Right cardiac atrium (tissue), 5 donors: Measurements from ENCODE around the gene ANKRD40CL. TPM values are rescaled to one million over a fixed set of nuclear protein-coding genes. Genes with fewer than 3 reads are reported as not detected.

Experiments used
- microRNA-seq, 2 donors: library from miRNA; unstranded; fragments of <30 nt; microRNA quantifications; one replicate each; pipeline ENCODE4 v1.2.0, GENCODE V29; 2020 to 2021
- polyA plus RNA-seq: library from polyadenylated mRNA; stranded (reverse); fragments of 200-250 nt; gene quantifications from one replicate; pipeline ENCODE4 v1.2.3, GENCODE V29; 2013
- total RNA-seq, 4 donors: library from RNA; stranded (reverse); fragmentation: NEBNext Ultra II Directional; extraction: Animal tissue kit (Norgen Biotek cat#: 25700); gene quantifications; one replicate each; pipeline ENCODE4 v1.2.1, GENCODE V29; 2021
- donor health status: healthy with polysubstance abuse.
- donor health status: DM: no; HTN: yes; CAD: no.
- donor health status: DM: no; HTN: no; CAD: no.
- donor health status: DM: no; HTN: yes; CAD: no; lungs with severe emphysema.
- donor health status: DM: yes; HTN: yes; CAD: no.

Gene ANKRD40CL
- total and polyA plus RNA-seq, 5 donors: not detected

Small RNA genes within 50 kb of the gene (microRNA-seq; reads per million reads assigned to microRNA genes)
- 0 reads per million in 2 donors for gene MIR8059

Other genes starting within 250 kb of the ANKRD40CL start
- 10 to 100 TPM in 3 of 4 donors, 1 to 10 TPM in 1; 5.4 to 31.5 (median 27.3) TPM for gene EPN3, start 234.8 kb downstream of the ANKRD40CL start, total RNA-seq
- gene EPN3, start 234.8 kb downstream of the ANKRD40CL start, polyA plus RNA-seq: 22.6 TPM
- gene SPATA20, start 220.3 kb downstream of the ANKRD40CL start, total RNA-seq: 10 to 100 TPM; 45.9 to 71.8 (median 52.6) TPM
- gene SPATA20, start 220.3 kb downstream of the ANKRD40CL start, polyA plus RNA-seq: 58.1 TPM
- gene CACNA1G, start 206.8 kb downstream of the ANKRD40CL start, total RNA-seq: 10 to 100 TPM in 1 of 4 donors, 1 to 10 TPM in 3; 4.4 to 14.8 (median 6.9) TPM
- gene CACNA1G, start 206.8 kb downstream of the ANKRD40CL start, polyA plus RNA-seq: 4.3 TPM
- gene ABCC3, start 132.6 kb downstream of the ANKRD40CL start, total RNA-seq: 1 to 10 TPM; 1.2 to 5.9 (median 3.7) TPM
- gene ABCC3, start 132.6 kb downstream of the ANKRD40CL start, polyA plus RNA-seq: 1.4 TPM
- 10 to 100 TPM; 37.1 to 43.7 (median 41.0) TPM for gene ANKRD40, start 59.6 kb downstream of the ANKRD40CL start, total RNA-seq
- gene ANKRD40, start 59.6 kb downstream of the ANKRD40CL start, polyA plus RNA-seq: 20.5 TPM
- 10 to 100 TPM; 61.7 to 72.4 (median 67.4) TPM for gene LUC7L3, start 47.9 kb downstream of the ANKRD40CL start, total RNA-seq
- gene LUC7L3, start 47.9 kb downstream of the ANKRD40CL start, polyA plus RNA-seq: 76.7 TPM
- gene WFIKKN2, start 68.1 kb upstream of the ANKRD40CL start, total RNA-seq: 1 to 10 TPM in 2 of 4 donors, under 1 TPM in 2; 0.68 to 3.0 (median 1.4) TPM
- 1.1 TPM for gene WFIKKN2, start 68.1 kb upstream of the ANKRD40CL start, polyA plus RNA-seq
- gene TOB1, start 98.8 kb upstream of the ANKRD40CL start, total RNA-seq: 10 to 100 TPM; 51.0 to 73.2 (median 65.0) TPM
- 31.0 TPM for gene TOB1, start 98.8 kb upstream of the ANKRD40CL start, polyA plus RNA-seq